Measurements from ENCODE around the gene FOXJ1.

DNA sequence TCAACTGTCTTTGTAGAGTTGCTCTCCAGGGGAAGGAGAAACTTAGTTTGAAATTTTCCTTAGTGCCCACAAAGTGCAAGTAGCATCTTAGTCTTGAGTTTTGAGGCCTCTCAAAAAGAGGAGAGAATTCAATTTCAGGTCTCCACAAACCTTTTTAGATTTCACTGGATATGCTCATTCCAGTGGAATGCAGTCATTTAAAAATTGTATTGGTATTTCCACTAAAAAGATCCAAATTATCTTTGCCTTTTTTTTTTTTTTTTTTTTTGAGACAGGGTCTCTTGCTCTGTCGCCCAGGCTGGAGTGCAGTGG is 6.9 kb upstream of the FOXJ1 start:
- TF ChIP-seq, protein P1, sequence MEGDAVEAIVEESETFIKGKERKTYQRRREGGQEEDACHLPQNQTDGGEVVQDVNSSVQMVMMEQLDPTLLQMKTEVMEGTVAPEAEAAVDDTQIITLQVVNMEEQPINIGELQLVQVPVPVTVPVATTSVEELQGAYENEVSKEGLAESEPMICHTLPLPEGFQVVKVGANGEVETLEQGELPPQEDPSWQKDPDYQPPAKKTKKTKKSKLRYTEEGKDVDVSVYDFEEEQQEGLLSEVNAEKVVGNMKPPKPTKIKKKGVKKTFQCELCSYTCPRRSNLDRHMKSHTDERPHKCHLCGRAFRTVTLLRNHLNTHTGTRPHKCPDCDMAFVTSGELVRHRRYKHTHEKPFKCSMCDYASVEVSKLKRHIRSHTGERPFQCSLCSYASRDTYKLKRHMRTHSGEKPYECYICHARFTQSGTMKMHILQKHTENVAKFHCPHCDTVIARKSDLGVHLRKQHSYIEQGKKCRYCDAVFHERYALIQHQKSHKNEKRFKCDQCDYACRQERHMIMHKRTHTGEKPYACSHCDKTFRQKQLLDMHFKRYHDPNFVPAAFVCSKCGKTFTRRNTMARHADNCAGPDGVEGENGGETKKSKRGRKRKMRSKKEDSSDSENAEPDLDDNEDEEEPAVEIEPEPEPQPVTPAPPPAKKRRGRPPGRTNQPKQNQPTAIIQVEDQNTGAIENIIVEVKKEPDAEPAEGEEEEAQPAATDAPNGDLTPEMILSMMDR (IDR thresholded peaks at IDR 0.05), result no peak
- no peak for TF ChIP-seq EP300 (IDR thresholded peaks at IDR 0.05)

Data from ovary (tissue), 3 donors.